GM20000 (cell line): ENCODE measurements around the gene PPP1R3F.

Experiments
- DNase-seq: peaks from one replicate; pipeline ENCODE4 v3.0.0; 2012; ENCODE audit warnings: low spot score
- CTCF ChIP-seq: IDR thresholded peaks from 2 replicates; pipeline ENCODE4 v1.5.1; 2012; ENCODE audit warnings: mild to moderate bottlenecking, control low read depth; ENCODE audit errors: extremely low read depth, missing control alignments

PPP1R3F gene

GRCh38 chrX:49273181-49273727 lies 3.7 kb downstream of the PPP1R3F start:
- DNase-seq = no peak
- TF ChIP-seq CTCF = no peak

GRCh38 chrX:49276207-49276606 lies 6.6 kb downstream of the PPP1R3F start:
- TF ChIP-seq CTCF = no peak
- no peak for DNase-seq

GRCh38 chrX:49276671-49277534 lies 7.3 kb downstream of the PPP1R3F start:
- DNase-seq = no peak
- TF ChIP-seq CTCF = no peak

DNA sequence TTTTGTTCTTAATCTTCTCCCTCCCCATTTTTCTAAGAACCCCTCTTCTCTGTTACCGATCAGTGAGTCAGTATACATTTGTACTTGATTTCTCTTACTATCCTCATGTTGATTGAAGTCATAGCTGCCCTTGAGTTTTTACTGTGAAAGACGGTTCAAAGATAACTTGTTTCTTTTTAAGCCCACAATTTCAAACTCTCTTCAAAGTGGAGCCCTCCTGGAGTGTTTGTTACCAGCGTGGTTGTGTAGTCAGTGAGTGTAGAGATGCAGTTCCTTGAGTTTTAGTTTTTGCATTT lies 7.9 kb downstream of the PPP1R3F start:
- DNase-seq = no peak
- no peak for TF ChIP-seq CTCF

- no peak for DNase-seq
- TF ChIP-seq CTCF = no peak
Measured at GRCh38 chrX:49278081-49278480, 8.5 kb downstream of the PPP1R3F start.

GRCh38 chrX:49282647-49283011 lies 13.0 kb downstream of the PPP1R3F start:
- DNase-seq = no peak

More at GRCh38 chrX:49282647-49283011, 13.0 kb downstream of the PPP1R3F start:
- TF ChIP-seq CTCF = no peak
